Measurements from ENCODE around the gene GNPAT.

Gene GNPAT

DNA sequence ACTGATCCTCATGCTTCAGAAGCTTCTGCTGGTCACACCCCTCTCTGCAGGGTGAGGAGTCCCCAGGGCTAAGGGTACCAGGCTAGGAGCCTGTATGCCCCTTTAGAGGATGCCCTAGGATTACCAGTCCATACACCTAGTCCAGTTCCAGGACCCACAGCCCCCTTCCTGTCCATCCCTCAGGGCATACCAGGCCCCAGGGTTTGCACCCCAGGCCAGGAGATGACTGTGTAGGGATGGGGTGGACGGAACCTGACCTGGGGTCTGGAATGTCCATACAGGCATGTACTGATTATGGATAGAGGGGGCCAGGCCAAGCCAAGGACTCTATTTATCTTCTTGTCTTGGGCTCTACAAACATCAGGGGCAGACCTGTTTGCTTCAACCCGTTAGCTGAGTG lies 44.3 kb upstream of the GNPAT start:
- Histone ChIP-seq H3K9me2 (ENCODE audit: low read depth, low read length) (no peaks in the 10 kb centered on the region), H4K20me1 (ENCODE audit: insufficient read depth, low read length) (no peaks in the 10 kb centered on the region), H2AFZ (ENCODE audit: low read length) (no peak overlapping the region), H3K4me1 (ENCODE audit: insufficient read depth, low read length, severe bottlenecking) (no peaks in the 10 kb centered on the region), H3F3A (ENCODE audit: insufficient read depth, low read length) (no peaks in the 10 kb centered on the region), H3K79me2 (ENCODE audit: insufficient read depth, low read length) (no peaks in the 10 kb centered on the region), H3K27ac (ENCODE audit: low read depth, low read length, poor library complexity, severe bottlenecking) (no peak overlapping the region), H3K4me3 (ENCODE audit: low read depth, low read length, poor library complexity, severe bottlenecking) (no peak overlapping the region), H3K27me3 (ENCODE audit: insufficient read depth, low read length) (no peaks in the 10 kb centered on the region), H3K4me2 (ENCODE audit: low read length) (no peak overlapping the region), H3K9me3 (ENCODE audit: low read length) (no peaks in the 10 kb centered on the region), H3K36me3 (ENCODE audit: insufficient read depth, low read length) (no peaks in the 10 kb centered on the region), H3K9ac (ENCODE audit: low read length) (no peak overlapping the region)
- TF ChIP-seq, protein P1, sequence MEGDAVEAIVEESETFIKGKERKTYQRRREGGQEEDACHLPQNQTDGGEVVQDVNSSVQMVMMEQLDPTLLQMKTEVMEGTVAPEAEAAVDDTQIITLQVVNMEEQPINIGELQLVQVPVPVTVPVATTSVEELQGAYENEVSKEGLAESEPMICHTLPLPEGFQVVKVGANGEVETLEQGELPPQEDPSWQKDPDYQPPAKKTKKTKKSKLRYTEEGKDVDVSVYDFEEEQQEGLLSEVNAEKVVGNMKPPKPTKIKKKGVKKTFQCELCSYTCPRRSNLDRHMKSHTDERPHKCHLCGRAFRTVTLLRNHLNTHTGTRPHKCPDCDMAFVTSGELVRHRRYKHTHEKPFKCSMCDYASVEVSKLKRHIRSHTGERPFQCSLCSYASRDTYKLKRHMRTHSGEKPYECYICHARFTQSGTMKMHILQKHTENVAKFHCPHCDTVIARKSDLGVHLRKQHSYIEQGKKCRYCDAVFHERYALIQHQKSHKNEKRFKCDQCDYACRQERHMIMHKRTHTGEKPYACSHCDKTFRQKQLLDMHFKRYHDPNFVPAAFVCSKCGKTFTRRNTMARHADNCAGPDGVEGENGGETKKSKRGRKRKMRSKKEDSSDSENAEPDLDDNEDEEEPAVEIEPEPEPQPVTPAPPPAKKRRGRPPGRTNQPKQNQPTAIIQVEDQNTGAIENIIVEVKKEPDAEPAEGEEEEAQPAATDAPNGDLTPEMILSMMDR (IDR thresholded peaks at IDR 0.05; ENCODE audit: low read length) = no peak
- TF ChIP-seq EZH2 (IDR thresholded peaks at IDR 0.05; ENCODE audit: borderline replicate concordance, low read length) = no peak

DNA sequence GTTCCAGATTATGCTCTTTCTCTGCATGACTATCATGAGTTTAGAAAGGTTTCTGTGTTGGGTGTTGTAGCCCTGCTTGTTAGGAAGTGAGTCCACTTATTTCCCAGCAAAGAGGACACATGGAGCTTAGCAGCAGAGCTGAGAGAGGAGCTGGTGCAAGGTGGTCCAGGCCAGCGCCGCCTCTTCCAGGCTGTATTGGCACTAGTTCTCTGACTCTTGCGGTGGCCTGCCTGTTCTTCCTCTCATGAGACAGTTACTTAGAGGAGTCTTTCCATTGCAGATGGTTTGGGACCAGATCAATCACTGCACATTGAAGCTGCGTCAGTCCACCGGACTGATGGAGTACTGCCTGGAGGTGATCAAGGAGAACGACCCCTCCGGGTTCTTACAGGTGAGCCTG lies 41.1 kb upstream of the GNPAT start:
- Histone ChIP-seq H3K79me2 (ENCODE audit: insufficient read depth, low read length) (no peaks in the 10 kb centered on the region), H4K20me1 (ENCODE audit: insufficient read depth, low read length) (no peaks in the 10 kb centered on the region), H3K9me3 (ENCODE audit: low read length) (no peaks in the 10 kb centered on the region), H3K9ac (ENCODE audit: low read length) (no peak overlapping the region), H2AFZ (ENCODE audit: low read length) (no peak overlapping the region), H3K27me3 (ENCODE audit: insufficient read depth, low read length) (no peaks in the 10 kb centered on the region), H3K9me2 (ENCODE audit: low read depth, low read length) (no peaks in the 10 kb centered on the region), H3K4me1 (ENCODE audit: insufficient read depth, low read length, severe bottlenecking) (no peaks in the 10 kb centered on the region), H3K36me3 (ENCODE audit: insufficient read depth, low read length) (no peaks in the 10 kb centered on the region), H3K27ac (ENCODE audit: low read depth, low read length, poor library complexity, severe bottlenecking) (no peak overlapping the region), H3K4me2 (ENCODE audit: low read length) (no peak overlapping the region), H3F3A (ENCODE audit: insufficient read depth, low read length) (no peaks in the 10 kb centered on the region), H3K4me3 (ENCODE audit: low read depth, low read length, poor library complexity, severe bottlenecking) (no peak overlapping the region)
- TF ChIP-seq EZH2 (IDR thresholded peaks at IDR 0.05; ENCODE audit: borderline replicate concordance, low read length) = no peak
- TF ChIP-seq, protein P1 (IDR thresholded peaks at IDR 0.05; ENCODE audit: low read length) = no peak

GRCh38 chr1:231200388-231201031 lies 40.5 kb upstream of the GNPAT start:
- TF ChIP-seq EZH2 (IDR thresholded peaks at IDR 0.05; ENCODE audit: borderline replicate concordance, low read length) = no peak

DNA sequence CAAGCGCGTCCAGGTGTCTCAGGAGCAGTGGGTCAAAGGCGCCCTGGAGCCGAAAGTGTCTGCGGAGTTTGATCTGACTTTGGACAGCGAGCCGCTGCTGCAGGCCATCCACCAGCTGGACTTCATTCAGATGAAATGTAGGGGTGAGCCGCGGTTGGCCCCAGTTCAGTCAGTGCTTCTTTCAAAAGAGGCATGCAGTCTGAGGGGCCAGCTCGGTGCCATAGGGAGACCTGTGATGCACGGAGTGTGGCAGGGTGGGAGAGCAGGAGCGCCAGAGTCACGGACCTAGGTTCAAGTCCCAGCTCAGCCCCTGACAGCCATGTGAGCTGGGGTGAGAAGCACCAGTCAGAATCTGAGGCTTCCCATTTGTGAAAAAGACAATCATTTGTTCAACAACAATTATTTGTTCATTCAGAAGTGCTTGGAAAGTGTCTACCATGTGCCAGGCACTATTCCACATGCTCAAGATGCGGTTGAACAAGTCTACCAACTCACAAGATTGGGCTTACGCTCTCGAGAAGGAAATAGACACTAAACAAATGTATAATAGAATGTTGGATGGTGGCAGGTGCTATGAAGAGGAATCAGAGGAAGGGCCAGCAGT lies 39.5 kb upstream of the GNPAT start:
- no peak for TF ChIP-seq EZH2 (IDR thresholded peaks at IDR 0.05; ENCODE audit: borderline replicate concordance, low read length)
- TF ChIP-seq, protein P1 (IDR thresholded peaks at IDR 0.05; ENCODE audit: low read length) = no peak
- H4K20me1 ChIP-seq (ENCODE audit: insufficient read depth, low read length) = no peaks in the 10 kb centered on the region
- no peaks in the 10 kb centered on the region for H3K79me2 ChIP-seq (ENCODE audit: insufficient read depth, low read length)
- H3K4me3 ChIP-seq (ENCODE audit: low read depth, low read length, poor library complexity, severe bottlenecking) = no peak overlapping the region
- H3K27me3 ChIP-seq (ENCODE audit: insufficient read depth, low read length) = no peaks in the 10 kb centered on the region
- H3K9me3 ChIP-seq (ENCODE audit: low read length) = no peaks in the 10 kb centered on the region
- no peaks in the 10 kb centered on the region for H3F3A ChIP-seq (ENCODE audit: insufficient read depth, low read length)
- no peak overlapping the region for H3K27ac ChIP-seq (ENCODE audit: low read depth, low read length, poor library complexity, severe bottlenecking)
- no peak overlapping the region for H3K9ac ChIP-seq (ENCODE audit: low read length)
- no peaks in the 10 kb centered on the region for H3K9me2 ChIP-seq (ENCODE audit: low read depth, low read length)
- H2AFZ ChIP-seq (ENCODE audit: low read length) = no peak overlapping the region
- no peak overlapping the region for H3K4me2 ChIP-seq (ENCODE audit: low read length)
- H3K4me1 ChIP-seq (ENCODE audit: insufficient read depth, low read length, severe bottlenecking) = no peaks in the 10 kb centered on the region
- no peaks in the 10 kb centered on the region for H3K36me3 ChIP-seq (ENCODE audit: insufficient read depth, low read length)

More at GRCh38 chr1:231200388-231201031, 40.5 kb upstream of the GNPAT start:
- Histone ChIP-seq H3K4me3 (ENCODE audit: low read depth, low read length, poor library complexity, severe bottlenecking) (no peak overlapping the region), H3K36me3 (ENCODE audit: insufficient read depth, low read length) (no peaks in the 10 kb centered on the region), H3K79me2 (ENCODE audit: insufficient read depth, low read length) (no peaks in the 10 kb centered on the region), H3F3A (ENCODE audit: insufficient read depth, low read length) (no peaks in the 10 kb centered on the region), H3K27ac (ENCODE audit: low read depth, low read length, poor library complexity, severe bottlenecking) (no peak overlapping the region), H3K9me3 (ENCODE audit: low read length) (no peaks in the 10 kb centered on the region), H3K9ac (ENCODE audit: low read length) (no peak overlapping the region), H3K4me1 (ENCODE audit: insufficient read depth, low read length, severe bottlenecking) (no peaks in the 10 kb centered on the region), H3K27me3 (ENCODE audit: insufficient read depth, low read length) (no peaks in the 10 kb centered on the region), H3K4me2 (ENCODE audit: low read length) (no peak overlapping the region), H2AFZ (ENCODE audit: low read length) (no peak overlapping the region), H4K20me1 (ENCODE audit: insufficient read depth, low read length) (no peaks in the 10 kb centered on the region), H3K9me2 (ENCODE audit: low read depth, low read length) (no peaks in the 10 kb centered on the region)
